AG09309 (cell line): ENCODE data around the gene ANKS3.
"Not testable (repeated sequence)": the region's sequence is repeated elsewhere in the genome, so short reads cannot be mapped to it uniquely, and the experiment has no call there.

Experiments
- DNase-seq: peaks from one replicate; pipeline ENCODE4 v3.0.0-alpha.2; 2010; ENCODE audit warnings: low read depth
- H3K4me3 ChIP-seq: 2 replicates; pipeline ENCODE4 v1.5.1; 2011; ENCODE audit warnings: mild to moderate bottlenecking, low read depth, low read length, moderate library complexity; ENCODE audit not compliant: control insufficient read depth
- CTCF ChIP-seq: IDR thresholded peaks from 2 replicates; pipeline ENCODE4 v1.5.1; 2011; ENCODE audit warnings: mild to moderate bottlenecking, low read depth, low read length, inconsistent platforms; ENCODE audit not compliant: insufficient read depth, control insufficient read depth; ENCODE audit errors: missing control alignments

ANKS3 gene

GRCh38 chr16:4743226-4743878 is 9.3 kb upstream of the ANKS3 start:
- DNase-seq = no peak
- no peak overlapping the region for H3K4me3 ChIP-seq
- TF ChIP-seq CTCF = no peak

DNA sequence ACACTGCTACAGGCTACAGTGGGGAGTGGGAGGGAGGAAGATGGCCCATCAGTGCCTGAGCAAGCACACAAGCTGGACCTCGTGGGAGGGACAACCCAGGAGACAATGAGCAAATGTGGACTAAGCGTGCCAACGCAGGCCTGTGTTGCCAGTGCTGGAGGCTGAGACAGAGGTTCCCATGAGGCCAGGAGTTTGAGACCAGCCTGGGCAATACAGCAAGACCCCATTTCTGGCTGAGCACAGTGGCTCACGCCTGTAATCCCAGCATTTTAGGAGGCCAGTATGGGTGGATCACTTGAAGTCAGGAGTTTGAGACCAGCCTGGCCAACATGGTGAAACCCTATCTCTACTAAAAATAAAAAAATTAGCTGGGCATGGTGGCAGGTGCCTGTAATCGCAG is 4.3 kb upstream of the ANKS3 start:
- not testable (repeated sequence) for H3K4me3 ChIP-seq, DNase-seq

GRCh38 chr16:4737545-4737944 is 3.5 kb upstream of the ANKS3 start:
- no peak for DNase-seq
- H3K4me3 ChIP-seq = no peak overlapping the region
- no peak for TF ChIP-seq CTCF

GRCh38 chr16:4736546-4736945 is 2.5 kb upstream of the ANKS3 start:
- H3K4me3 ChIP-seq = no peak overlapping the region
- TF ChIP-seq CTCF = no peak
- DNase-seq = no peak

DNA sequence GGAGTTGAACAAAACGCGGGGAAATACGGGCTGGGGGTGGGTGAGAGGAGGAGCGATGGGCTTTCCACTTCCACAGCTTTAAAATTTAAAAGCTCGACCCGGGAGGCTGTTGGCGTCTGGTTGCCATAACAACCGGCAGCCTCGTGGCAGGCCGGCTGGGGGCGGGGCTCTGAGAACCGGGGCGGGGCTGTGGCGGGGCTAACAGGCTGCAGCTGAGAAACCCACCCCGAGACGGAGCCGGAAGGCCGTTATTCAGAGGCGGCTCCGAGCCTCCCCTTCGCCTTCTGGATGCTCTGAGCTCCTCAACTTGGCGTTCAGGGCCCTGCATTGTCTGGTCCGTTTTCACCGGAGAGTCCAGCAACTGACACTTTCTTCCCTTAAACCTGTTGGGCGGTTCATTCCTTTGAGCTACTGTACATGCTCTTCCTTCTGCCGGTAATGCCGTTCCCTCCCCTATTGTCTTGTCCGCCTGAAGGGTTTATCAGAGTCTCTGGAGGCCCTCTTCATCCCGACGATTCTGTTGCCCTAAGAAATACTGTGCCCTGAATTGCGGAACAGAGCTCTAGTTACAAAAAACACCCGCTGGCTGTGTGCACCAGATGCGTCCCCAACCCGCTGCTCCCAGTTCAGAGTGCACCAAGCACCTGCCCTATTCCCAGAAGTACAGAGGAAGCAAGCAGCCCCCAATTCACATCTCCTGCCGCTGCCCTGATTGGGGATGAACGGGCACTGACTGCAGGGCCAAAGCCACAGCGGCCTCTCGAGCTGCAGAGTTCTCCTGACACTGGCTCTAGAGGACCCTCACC is 862 bp upstream of the ANKS3 start:
- H3K4me3 ChIP-seq = peak overlapping the region; percentile 93
- peak; percentile 8 for DNase-seq
- TF ChIP-seq CTCF = no peak

- no peak for DNase-seq
- no peak for TF ChIP-seq CTCF
- peak overlapping the region; percentile 93 for H3K4me3 ChIP-seq
These were observed 366 bp downstream of the ANKS3 start for GRCh38 chr16:4733747-4734062.

DNA sequence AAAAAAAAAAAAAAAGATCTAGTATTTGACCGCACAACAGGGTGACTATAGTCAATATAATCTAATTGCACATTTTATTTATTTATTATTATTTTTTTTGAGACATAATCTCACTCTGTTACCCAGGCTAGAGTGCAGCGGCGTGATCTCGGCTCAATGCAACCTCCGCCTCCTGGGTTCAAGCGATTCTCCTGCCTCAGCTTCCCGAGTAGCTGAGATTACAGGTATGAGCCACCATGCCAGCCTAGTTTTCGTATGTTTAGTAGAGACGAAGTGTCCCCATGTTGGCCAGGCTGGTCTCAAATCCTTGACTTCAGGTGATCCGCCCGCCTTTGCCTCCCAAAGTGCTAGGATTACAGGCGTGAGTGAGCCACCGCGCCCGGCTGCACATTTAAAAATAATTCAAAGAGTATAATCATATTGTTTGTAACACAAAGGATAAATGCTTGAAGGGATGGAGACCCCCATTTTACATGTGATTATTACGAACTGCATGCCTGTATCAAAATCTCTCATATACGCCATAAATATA is 794 bp downstream of the ANKS3 start:
- TF ChIP-seq CTCF = no peak
- H3K4me3 ChIP-seq = peak overlapping the region; percentile 93
- no peak for DNase-seq
